GM23338 (cell line): ENCODE measurements around the gene HOATZ. TPM values are rescaled to one million over a fixed set of nuclear protein-coding genes. Genes with fewer than 3 reads are reported as not detected.

Experiments
- ATAC-seq: fragments of 200-7000 bp; cut with Tn5 transposase; 3 replicates; pipeline ENCODE4 v1.9.1; 2020
- DNase-seq: peaks from one replicate; pipeline ENCODE4 v3.0.0-alpha.2; 2015; ENCODE audit warnings: low spot score
- H2AFZ ChIP-seq: fragments of 200-600 bp; sonication (generic); 2 replicates; pipeline ENCODE4 v1.8.0; 2016; ENCODE audit warnings: antibody characterized with exemption, mild to moderate bottlenecking, moderate library complexity
- H3F3A ChIP-seq: fragments of 200-600 bp; sonication (generic); replicated peaks from 2 replicates; pipeline ENCODE4 v1.8.0; 2017; ENCODE audit warnings: antibody characterized with exemption, mixed run types, low read depth
- H3K27ac ChIP-seq: fragments of 200-600 bp; sonication (generic); 2 replicates; pipeline ENCODE4 v1.6.1; 2016; ENCODE audit warnings: low read depth
- H3K27me3 ChIP-seq: fragments of 200-600 bp; sonication (generic); 2 replicates; pipeline ENCODE4 v1.8.0; 2016; ENCODE audit warnings: mild to moderate bottlenecking, mixed run types, moderate library complexity; ENCODE audit not compliant: insufficient read depth
- H3K36me3 ChIP-seq: fragments of 200-600 bp; sonication (generic); 2 replicates; pipeline ENCODE4 v1.8.0; 2016; ENCODE audit warnings: mild to moderate bottlenecking; ENCODE audit not compliant: insufficient read depth
- H3K4me1 ChIP-seq: fragments of 200-600 bp; sonication (generic); 2 replicates; pipeline ENCODE4 v1.8.0; 2016; ENCODE audit warnings: mild to moderate bottlenecking, moderate library complexity; ENCODE audit not compliant: insufficient read depth
- H3K4me2 ChIP-seq: fragments of 200-600 bp; sonication (generic); 2 replicates; pipeline ENCODE4 v1.7.1; 2017; ENCODE audit warnings: mixed run types
- H3K4me3 ChIP-seq: fragments of 200-600 bp; sonication (generic); 2 replicates; pipeline ENCODE4 v1.6.1; 2016; ENCODE audit warnings: mixed run types
- H3K79me2 ChIP-seq: fragments of 200-600 bp; sonication (generic); replicated peaks from 2 replicates; pipeline ENCODE4 v1.8.0; 2017; ENCODE audit warnings: mild to moderate bottlenecking; ENCODE audit not compliant: insufficient read depth
- H3K9me2 ChIP-seq: fragments of 200-600 bp; sonication (generic); 2 replicates; pipeline ENCODE4 v1.8.0; 2017; ENCODE audit not compliant: insufficient read depth
- H4K20me1 ChIP-seq: fragments of 200-600 bp; sonication (generic); replicated peaks from 2 replicates; pipeline ENCODE4 v1.8.0; 2017; ENCODE audit warnings: mild to moderate bottlenecking; ENCODE audit not compliant: insufficient read depth
- H3K27ac Mint-ChIP-seq: 2 replicates; pipeline ENCODE4 v1.8.0; 2020; ENCODE audit warnings: inconsistent platforms, mild to moderate bottlenecking, moderate library complexity, mixed read lengths
- H3K27me3 Mint-ChIP-seq: 3 replicates; pipeline ENCODE4 v1.8.0; 2022; ENCODE audit warnings: low read depth, mild to moderate bottlenecking, moderate library complexity, mixed read lengths, inconsistent platforms; ENCODE audit not compliant: insufficient read depth, poor library complexity
- H3K36me3 Mint-ChIP-seq: 3 replicates; pipeline ENCODE4 v1.8.0; 2021; ENCODE audit warnings: low read depth, mild to moderate bottlenecking, inconsistent platforms, moderate library complexity, mixed read lengths
- H3K4me1 Mint-ChIP-seq: 3 replicates; pipeline ENCODE4 v1.8.0; 2020; ENCODE audit warnings: mild to moderate bottlenecking, inconsistent platforms, mixed read lengths
- H3K4me3 Mint-ChIP-seq: 3 replicates; pipeline ENCODE4 v1.8.0; 2021; ENCODE audit warnings: moderate library complexity, mild to moderate bottlenecking, inconsistent platforms, mixed read lengths
- H3K9me3 Mint-ChIP-seq: 3 replicates; pipeline ENCODE4 v1.8.0; 2020; ENCODE audit warnings: moderate library complexity, mild to moderate bottlenecking, inconsistent platforms, mixed read lengths
- EZH2 ChIP-seq: fragments of 200-600 bp; sonication (generic); IDR thresholded peaks from one replicate; pipeline ENCODE4 v1.8.0; 2017; ENCODE audit warnings: antibody characterized with exemption, mild to moderate bottlenecking, low read depth; ENCODE audit not compliant: unreplicated experiment
- EZH2phosphoT487 ChIP-seq: fragments of 200-600 bp; sonication (generic); IDR thresholded peaks from one replicate; pipeline ENCODE4 v1.8.1; 2018; ENCODE audit warnings: antibody characterized with exemption; ENCODE audit not compliant: unreplicated experiment
- NANOG ChIP-seq: IDR thresholded peaks from 2 replicates; pipeline ENCODE4 v1.6.1; 2016; ENCODE audit warnings: antibody characterized with exemption, borderline replicate concordance
- ZNF114 ChIP-seq: fragments of 250-450 bp; sonication (Bioruptor Pico); IDR thresholded peaks from 2 replicates; pipeline ENCODE4 v1.5.0; 2020; ENCODE audit warnings: mild to moderate bottlenecking, moderate library complexity
- ZNF331 ChIP-seq: fragments of 250-450 bp; sonication (Bioruptor Pico); IDR thresholded peaks from 2 replicates; pipeline ENCODE4 v1.5.0; 2020; ENCODE audit warnings: low read depth, mild to moderate bottlenecking, moderate library complexity
- long read RNA-seq: library from polyadenylated mRNA; unstranded; transcript quantifications from one replicate; pipeline ENCODE4 v2.0.0, GENCODE V29; 2020; ENCODE audit not compliant: unreplicated experiment
- polyA plus RNA-seq: library from polyadenylated mRNA; unstranded; fragments of >200 nt; fragmentation: Nextera tagmentation; extraction: Ambion mirVana; gene quantifications from 2 replicates; pipeline ENCODE4 v1.2.1, GENCODE V29; 2016
- total RNA-seq: library from RNA; depleted of rRNA; stranded (reverse); fragments of >200 nt; shearing (Covaris generic); gene quantifications from 2 replicates; pipeline ENCODE4 v1.2.3, GENCODE V29; 2014; rRNA removed
- TF ChIP-seq, protein P1 (sequence below), 2 experiments: fragments of 200-600 bp in 1 of 2; sonication (generic) in 1 of 2; conservative IDR thresholded peaks; 2 replicates each; pipeline versions ENCODE4 v1.5.1 to v1.6.1; 2016 to 2017; ENCODE audit warnings: antibody characterized with exemption in 2 of 2, low read depth in 2 of 2, mild to moderate bottlenecking in 2 of 2, moderate library complexity in 1 of 2
- TF ChIP-seq, protein P2 (sequence below): fragments of 250-450 bp; sonication (Bioruptor Pico); IDR thresholded peaks from 2 replicates; pipeline ENCODE4 v1.5.0; 2020; ENCODE audit warnings: mild to moderate bottlenecking, moderate library complexity
- TF ChIP-seq, protein P3 (sequence below): IDR thresholded peaks from one replicate; pipeline ENCODE4 v1.6.1; 2018; ENCODE audit warnings: antibody characterized with exemption; ENCODE audit not compliant: unreplicated experiment

The HOATZ gene
- total RNA-seq, result not detected in 2 replicates
- not detected in 2 replicates for polyA plus RNA-seq
- long read RNA-seq, result 0 reads

DNA sequence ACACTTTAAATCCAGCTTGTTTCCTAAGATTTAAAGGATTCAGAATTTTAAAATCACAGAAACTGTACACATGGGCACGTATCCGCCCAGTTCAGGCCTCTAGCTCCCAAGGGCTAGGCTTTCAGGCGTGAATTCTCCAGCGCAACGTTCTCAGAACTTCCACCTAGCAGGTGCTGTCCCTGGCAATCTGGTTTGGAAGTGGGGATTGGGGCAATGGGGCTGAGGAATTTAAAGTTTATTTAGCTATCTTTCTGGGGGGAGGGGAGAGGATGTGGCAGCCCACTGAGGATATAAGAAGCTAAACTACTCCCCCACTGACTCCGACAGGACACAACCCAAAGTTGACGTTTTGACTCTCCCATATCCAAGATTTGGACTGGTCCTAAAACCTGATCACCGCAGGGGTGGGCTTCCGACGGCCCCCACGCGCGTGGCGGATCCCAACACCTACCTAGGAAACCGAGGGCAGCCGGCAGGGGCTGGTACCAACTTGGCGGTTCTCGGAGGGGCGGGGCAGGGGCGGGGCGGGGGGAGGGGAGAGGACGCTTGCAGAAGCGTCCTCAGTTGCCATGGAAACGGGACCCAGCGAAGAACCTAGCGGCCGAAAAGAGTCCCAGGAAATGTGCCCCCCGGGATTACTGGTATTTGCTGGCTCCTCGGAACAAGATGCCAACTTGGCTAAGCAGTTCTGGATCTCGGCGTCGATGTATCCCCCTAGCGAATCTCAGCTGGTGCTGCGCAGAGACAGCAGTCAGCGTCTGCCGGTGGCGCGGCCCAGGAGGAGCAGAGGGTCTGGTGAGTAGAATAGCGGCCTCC lies at the start of gene HOATZ:
TSS of gene HOATZ (plus strand) at position 563 of the 816 bp plus-strand sequence. CDS start at position 570, 7 bp downstream.
- H3K36me3 ChIP-seq, result no peaks in the 10 kb centered on the region
- H3K4me2 ChIP-seq, result peak within 1 kb of the TSS; percentile 84
- Mint-ChIP-seq H3K27me3 (peaks cover 26% of the 10 kb centered on the region), H3K9me3 (no peaks in the 10 kb centered on the region), H3K27ac (no peak within 1 kb of the TSS), H3K4me1 (peaks cover 11% of the 10 kb centered on the region; the same call in 2 of the 3 replicates), H3K36me3 (no peaks in the 10 kb centered on the region), H3K4me3 (peak within 1 kb of the TSS; percentile 75)
- H3K79me2 ChIP-seq, result no peaks in the 10 kb centered on the region
- ATAC-seq (peak; percentile 57), DNase-seq (peak; percentile 95)
- TF ChIP-seq ZNF331 (CRISPR knock-in tag) (no peak), NANOG (no peak), ZNF114 (CRISPR knock-in tag) (no peak), EZH2 (no peak)
- TF ChIP-seq, protein P1, sequence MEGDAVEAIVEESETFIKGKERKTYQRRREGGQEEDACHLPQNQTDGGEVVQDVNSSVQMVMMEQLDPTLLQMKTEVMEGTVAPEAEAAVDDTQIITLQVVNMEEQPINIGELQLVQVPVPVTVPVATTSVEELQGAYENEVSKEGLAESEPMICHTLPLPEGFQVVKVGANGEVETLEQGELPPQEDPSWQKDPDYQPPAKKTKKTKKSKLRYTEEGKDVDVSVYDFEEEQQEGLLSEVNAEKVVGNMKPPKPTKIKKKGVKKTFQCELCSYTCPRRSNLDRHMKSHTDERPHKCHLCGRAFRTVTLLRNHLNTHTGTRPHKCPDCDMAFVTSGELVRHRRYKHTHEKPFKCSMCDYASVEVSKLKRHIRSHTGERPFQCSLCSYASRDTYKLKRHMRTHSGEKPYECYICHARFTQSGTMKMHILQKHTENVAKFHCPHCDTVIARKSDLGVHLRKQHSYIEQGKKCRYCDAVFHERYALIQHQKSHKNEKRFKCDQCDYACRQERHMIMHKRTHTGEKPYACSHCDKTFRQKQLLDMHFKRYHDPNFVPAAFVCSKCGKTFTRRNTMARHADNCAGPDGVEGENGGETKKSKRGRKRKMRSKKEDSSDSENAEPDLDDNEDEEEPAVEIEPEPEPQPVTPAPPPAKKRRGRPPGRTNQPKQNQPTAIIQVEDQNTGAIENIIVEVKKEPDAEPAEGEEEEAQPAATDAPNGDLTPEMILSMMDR (conservative IDR thresholded peaks at IDR 0.05; ENCODE audit: low read depth in 2 of 2), result no peak; a peak in 1 of 4 replicates
- H3K27me3 ChIP-seq, result peaks cover 45% of the 10 kb centered on the region
- no peaks in the 10 kb centered on the region for H3K9me2 ChIP-seq
- H3K4me1 ChIP-seq, result peaks cover 22% of the 10 kb centered on the region
- H3K27ac ChIP-seq, result no peak within 1 kb of the TSS
- no peaks in the 10 kb centered on the region for H4K20me1 ChIP-seq
- peak within 1 kb of the TSS; percentile 61 for H3K4me3 ChIP-seq
- peaks cover 6% of the 10 kb centered on the region; the same call in 1 of the 2 replicates for H3F3A ChIP-seq
- H2AFZ ChIP-seq, result no peak within 1 kb of the TSS; the same call in 1 of the 2 replicates

DNA sequence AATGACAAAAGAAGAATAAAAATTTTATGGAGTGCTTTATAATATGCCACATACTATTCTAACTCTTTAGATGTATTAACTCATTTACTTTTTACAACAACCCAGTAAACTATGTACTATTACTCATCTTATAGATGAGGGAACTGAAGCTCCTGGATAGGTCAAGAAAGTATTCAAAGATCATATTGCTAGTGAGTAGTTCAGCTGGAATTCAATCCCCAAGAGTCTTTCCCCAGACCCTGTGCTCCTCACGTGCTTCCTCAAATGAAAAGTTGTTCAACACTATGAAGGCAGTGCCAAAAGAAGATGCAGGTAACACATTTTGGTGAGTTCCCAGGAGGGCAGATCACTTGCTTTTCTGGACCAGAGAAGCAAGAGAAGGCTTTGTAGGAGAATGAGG lies 49.2 kb upstream of the HOATZ start:
- Mint-ChIP-seq H3K27me3 (no peaks in the 10 kb centered on the region), H3K36me3 (no peaks in the 10 kb centered on the region), H3K4me1 (no peaks in the 10 kb centered on the region), H3K9me3 (no peaks in the 10 kb centered on the region), H3K4me3 (no peak overlapping the region), H3K27ac (no peak overlapping the region)
- Histone ChIP-seq H3K27ac (no peak overlapping the region), H3F3A (no peaks in the 10 kb centered on the region), H2AFZ (no peak overlapping the region), H3K9me2 (no peaks in the 10 kb centered on the region), H4K20me1 (no peaks in the 10 kb centered on the region), H3K79me2 (no peaks in the 10 kb centered on the region), H3K36me3 (no peaks in the 10 kb centered on the region), H3K4me3 (no peak overlapping the region), H3K4me1 (no peaks in the 10 kb centered on the region), H3K27me3 (no peaks in the 10 kb centered on the region), H3K4me2 (no peak overlapping the region)
- no peak for ATAC-seq
- DNase-seq, result no peak
- no peak for TF ChIP-seq EZH2
- TF ChIP-seq, protein P2, sequence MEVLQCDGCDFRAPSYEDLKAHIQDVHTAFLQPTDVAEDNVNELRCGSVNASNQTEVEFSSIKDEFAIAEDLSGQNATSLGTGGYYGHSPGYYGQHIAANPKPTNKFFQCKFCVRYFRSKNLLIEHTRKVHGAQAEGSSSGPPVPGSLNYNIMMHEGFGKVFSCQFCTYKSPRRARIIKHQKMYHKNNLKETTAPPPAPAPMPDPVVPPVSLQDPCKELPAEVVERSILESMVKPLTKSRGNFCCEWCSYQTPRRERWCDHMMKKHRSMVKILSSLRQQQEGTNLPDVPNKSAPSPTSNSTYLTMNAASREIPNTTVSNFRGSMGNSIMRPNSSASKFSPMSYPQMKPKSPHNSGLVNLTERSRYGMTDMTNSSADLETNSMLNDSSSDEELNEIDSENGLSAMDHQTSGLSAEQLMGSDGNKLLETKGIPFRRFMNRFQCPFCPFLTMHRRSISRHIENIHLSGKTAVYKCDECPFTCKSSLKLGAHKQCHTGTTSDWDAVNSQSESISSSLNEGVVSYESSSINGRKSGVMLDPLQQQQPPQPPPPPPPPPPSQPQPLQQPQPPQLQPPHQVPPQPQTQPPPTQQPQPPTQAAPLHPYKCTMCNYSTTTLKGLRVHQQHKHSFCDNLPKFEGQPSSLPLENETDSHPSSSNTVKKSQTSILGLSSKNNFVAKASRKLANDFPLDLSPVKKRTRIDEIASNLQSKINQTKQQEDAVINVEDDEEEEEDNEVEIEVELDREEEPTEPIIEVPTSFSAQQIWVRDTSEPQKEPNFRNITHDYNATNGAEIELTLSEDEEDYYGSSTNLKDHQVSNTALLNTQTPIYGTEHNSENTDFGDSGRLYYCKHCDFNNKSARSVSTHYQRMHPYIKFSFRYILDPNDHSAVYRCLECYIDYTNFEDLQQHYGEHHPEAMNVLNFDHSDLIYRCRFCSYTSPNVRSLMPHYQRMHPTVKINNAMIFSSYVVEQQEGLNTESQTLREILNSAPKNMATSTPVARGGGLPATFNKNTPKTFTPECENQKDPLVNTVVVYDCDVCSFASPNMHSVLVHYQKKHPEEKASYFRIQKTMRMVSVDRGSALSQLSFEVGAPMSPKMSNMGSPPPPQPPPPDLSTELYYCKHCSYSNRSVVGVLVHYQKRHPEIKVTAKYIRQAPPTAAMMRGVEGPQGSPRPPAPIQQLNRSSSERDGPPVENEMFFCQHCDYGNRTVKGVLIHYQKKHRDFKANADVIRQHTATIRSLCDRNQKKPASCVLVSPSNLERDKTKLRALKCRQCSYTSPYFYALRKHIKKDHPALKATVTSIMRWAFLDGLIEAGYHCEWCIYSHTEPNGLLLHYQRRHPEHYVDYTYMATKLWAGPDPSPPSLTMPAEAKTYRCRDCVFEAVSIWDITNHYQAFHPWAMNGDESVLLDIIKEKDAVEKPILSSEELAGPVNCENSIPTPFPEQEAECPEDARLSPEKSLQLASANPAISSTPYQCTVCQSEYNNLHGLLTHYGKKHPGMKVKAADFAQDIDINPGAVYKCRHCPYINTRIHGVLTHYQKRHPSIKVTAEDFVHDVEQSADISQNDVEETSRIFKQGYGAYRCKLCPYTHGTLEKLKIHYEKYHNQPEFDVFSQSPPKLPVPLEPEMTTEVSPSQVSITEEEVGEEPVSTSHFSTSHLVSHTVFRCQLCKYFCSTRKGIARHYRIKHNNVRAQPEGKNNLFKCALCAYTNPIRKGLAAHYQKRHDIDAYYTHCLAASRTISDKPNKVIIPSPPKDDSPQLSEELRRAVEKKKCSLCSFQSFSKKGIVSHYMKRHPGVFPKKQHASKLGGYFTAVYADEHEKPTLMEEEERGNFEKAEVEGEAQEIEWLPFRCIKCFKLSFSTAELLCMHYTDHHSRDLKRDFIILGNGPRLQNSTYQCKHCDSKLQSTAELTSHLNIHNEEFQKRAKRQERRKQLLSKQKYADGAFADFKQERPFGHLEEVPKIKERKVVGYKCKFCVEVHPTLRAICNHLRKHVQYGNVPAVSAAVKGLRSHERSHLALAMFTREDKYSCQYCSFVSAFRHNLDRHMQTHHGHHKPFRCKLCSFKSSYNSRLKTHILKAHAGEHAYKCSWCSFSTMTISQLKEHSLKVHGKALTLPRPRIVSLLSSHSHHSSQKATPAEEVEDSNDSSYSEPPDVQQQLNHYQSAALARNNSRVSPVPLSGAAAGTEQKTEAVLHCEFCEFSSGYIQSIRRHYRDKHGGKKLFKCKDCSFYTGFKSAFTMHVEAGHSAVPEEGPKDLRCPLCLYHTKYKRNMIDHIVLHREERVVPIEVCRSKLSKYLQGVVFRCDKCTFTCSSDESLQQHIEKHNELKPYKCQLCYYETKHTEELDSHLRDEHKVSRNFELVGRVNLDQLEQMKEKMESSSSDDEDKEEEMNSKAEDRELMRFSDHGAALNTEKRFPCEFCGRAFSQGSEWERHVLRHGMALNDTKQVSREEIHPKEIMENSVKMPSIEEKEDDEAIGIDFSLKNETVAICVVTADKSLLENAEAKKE, result no peak
- no peak for TF ChIP-seq EZH2phosphoT487
- TF ChIP-seq, protein P3, sequence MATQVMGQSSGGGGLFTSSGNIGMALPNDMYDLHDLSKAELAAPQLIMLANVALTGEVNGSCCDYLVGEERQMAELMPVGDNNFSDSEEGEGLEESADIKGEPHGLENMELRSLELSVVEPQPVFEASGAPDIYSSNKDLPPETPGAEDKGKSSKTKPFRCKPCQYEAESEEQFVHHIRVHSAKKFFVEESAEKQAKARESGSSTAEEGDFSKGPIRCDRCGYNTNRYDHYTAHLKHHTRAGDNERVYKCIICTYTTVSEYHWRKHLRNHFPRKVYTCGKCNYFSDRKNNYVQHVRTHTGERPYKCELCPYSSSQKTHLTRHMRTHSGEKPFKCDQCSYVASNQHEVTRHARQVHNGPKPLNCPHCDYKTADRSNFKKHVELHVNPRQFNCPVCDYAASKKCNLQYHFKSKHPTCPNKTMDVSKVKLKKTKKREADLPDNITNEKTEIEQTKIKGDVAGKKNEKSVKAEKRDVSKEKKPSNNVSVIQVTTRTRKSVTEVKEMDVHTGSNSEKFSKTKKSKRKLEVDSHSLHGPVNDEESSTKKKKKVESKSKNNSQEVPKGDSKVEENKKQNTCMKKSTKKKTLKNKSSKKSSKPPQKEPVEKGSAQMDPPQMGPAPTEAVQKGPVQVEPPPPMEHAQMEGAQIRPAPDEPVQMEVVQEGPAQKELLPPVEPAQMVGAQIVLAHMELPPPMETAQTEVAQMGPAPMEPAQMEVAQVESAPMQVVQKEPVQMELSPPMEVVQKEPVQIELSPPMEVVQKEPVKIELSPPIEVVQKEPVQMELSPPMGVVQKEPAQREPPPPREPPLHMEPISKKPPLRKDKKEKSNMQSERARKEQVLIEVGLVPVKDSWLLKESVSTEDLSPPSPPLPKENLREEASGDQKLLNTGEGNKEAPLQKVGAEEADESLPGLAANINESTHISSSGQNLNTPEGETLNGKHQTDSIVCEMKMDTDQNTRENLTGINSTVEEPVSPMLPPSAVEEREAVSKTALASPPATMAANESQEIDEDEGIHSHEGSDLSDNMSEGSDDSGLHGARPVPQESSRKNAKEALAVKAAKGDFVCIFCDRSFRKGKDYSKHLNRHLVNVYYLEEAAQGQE, result no peak
